BJ (cell line): ENCODE results near the gene TTLL7. TPM values are rescaled to one million over a fixed set of nuclear protein-coding genes. Genes with fewer than 3 reads are reported as not detected.

Experiments used
- CTCF ChIA-PET: fragments of 350-600 bp; formaldehyde crosslinking; extraction: SDS; loops from one replicate; lab custom pipeline; 2021; ENCODE audit warnings: antibody characterized with exemption, inconsistent platforms; lab: Yijun Ruan, JAX
- POLR2A ChIA-PET: fragments of 300-600 bp; sonication (Branson Sonifier 250); formaldehyde crosslinking; extraction: SDS; loops from one replicate; lab custom pipeline; 2021; ENCODE audit warnings: antibody characterized with exemption; lab: Charles Lee
- DNase-seq: peaks from one replicate; pipeline ENCODE4 v3.0.0-alpha.2; 2011; ENCODE audit warnings: low read depth
- H3K27me3 ChIP-seq: 2 replicates; pipeline ENCODE4 v1.6.0; 2011; ENCODE audit warnings: low read length; ENCODE audit not compliant: control insufficient read depth, insufficient read depth
- H3K36me3 ChIP-seq: 2 replicates; pipeline ENCODE4 v1.5.1; 2011; ENCODE audit warnings: low read length; ENCODE audit not compliant: control insufficient read depth, insufficient read depth
- H3K4me3 ChIP-seq: 2 replicates; pipeline ENCODE4 v1.5.1; 2011; ENCODE audit warnings: low read depth, mild to moderate bottlenecking, control low read depth, low read length
- CTCF ChIP-seq: IDR thresholded peaks from 2 replicates; pipeline ENCODE4 v1.5.1; 2011; ENCODE audit warnings: low read depth, mild to moderate bottlenecking, control low read depth, inconsistent platforms, low read length, moderate library complexity; ENCODE audit not compliant: insufficient read depth
- polyA plus RNA-seq: library from polyadenylated mRNA; depleted of rRNA; stranded (reverse); fragments of >200 nt; gene quantifications from 2 replicates; pipeline ENCODE4 v1.2.3, GENCODE V29; 2011

The TTLL7 gene
- polyA plus RNA-seq, 1 experiment, result 4.7 TPM

DNA sequence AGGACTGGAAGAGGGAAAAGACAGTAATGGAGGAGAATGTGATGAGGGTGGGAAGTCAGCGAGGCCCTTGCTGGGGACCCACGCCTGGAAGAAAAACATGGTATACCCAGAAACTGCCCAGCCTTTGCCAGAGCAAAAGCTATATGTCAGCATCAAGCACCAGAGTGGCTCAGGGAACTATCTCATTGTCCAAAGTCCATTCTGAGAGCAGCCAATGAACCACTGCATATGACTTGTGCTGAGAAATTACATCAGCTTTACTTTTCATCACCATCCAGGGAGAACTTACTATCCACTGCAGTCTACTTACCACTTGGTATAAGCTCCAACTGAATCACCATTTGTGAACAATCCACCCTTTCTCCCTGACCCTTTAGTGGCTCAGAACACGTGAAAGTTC, 148.1 kb downstream of the TTLL7 start:
- CTCF ChIA-PET, result no interaction called here
- Histone ChIP-seq H3K27me3 (no peaks in the 10 kb centered on the region; the same call in 1 of the 2 replicates), H3K36me3 (no peaks in the 10 kb centered on the region), H3K4me3 (no peak overlapping the region)
- no peak for DNase-seq
- no peak for TF ChIP-seq CTCF
- POLR2A ChIA-PET, result no interaction called here

GRCh38 chr1:83849191-83850061, 149.5 kb downstream of the TTLL7 start:
- no peak for TF ChIP-seq CTCF
- ChIA-PET POLR2A (no interaction called here), CTCF (interaction anchor here (1.1 kb wide), 1 partner anchor 9 kb away, joined by 3 read pairs; no protein-coding TSS in a partner anchor)
- Histone ChIP-seq H3K36me3 (no peaks in the 10 kb centered on the region), H3K27me3 (no peaks in the 10 kb centered on the region; the same call in 1 of the 2 replicates), H3K4me3 (no peak overlapping the region)
- DNase-seq, result no peak

DNA sequence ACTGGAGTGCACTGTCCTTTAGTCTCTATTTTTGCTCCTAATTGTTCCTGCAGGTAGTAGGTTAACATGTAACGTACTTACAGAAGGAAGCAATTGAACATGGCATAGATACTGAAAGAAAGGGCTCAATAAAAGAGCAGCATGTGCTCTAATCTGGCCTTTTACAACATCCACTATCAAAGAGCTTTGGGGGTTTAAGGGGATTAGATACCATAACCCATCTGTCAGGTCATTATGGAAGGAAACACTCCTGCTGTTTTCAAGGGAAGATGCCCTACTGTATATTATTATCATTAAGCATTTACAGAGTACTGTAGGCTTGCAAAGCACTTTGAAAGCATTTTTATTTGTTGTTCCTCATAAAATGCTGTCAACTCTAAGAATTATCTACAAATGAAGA, 152.8 kb downstream of the TTLL7 start:
- CTCF ChIA-PET, result interaction anchor here (0.9 kb wide), 1 partner anchor 11 kb away, joined by 3 read pairs; no protein-coding TSS in a partner anchor
- POLR2A ChIA-PET, result no interaction called here
- Histone ChIP-seq H3K36me3 (no peaks in the 10 kb centered on the region), H3K4me3 (no peak overlapping the region), H3K27me3 (no peaks in the 10 kb centered on the region; the same call in 1 of the 2 replicates)
- DNase-seq, result no peak
- TF ChIP-seq CTCF, result no peak

GRCh38 chr1:83845437-83846071, 153.4 kb downstream of the TTLL7 start:
- POLR2A ChIA-PET, result no interaction called here
- Histone ChIP-seq H3K27me3 (no peaks in the 10 kb centered on the region; the same call in 1 of the 2 replicates), H3K4me3 (no peak overlapping the region), H3K36me3 (no peaks in the 10 kb centered on the region)
- no peak for TF ChIP-seq CTCF
- CTCF ChIA-PET, result interaction anchor here (0.9 kb wide), 1 partner anchor 12 kb away, joined by 3 read pairs; no protein-coding TSS in a partner anchor
- no peak for DNase-seq

- POLR2A ChIA-PET, result no interaction called here
Observed at GRCh38 chr1:83844546-83844945, 154.4 kb downstream of the TTLL7 start.

More at GRCh38 chr1:83844546-83844945, 154.4 kb downstream of the TTLL7 start:
- CTCF ChIA-PET, result no interaction called here
- Histone ChIP-seq H3K36me3 (no peaks in the 10 kb centered on the region), H3K27me3 (no peaks in the 10 kb centered on the region; the same call in 1 of the 2 replicates), H3K4me3 (no peak overlapping the region)
- DNase-seq, result no peak
- TF ChIP-seq CTCF, result no peak
